ENCODE results near the gene PDZD7.

PDZD7 gene

GRCh38 chr10:101029520-101030295 lies 1.2 kb downstream of the PDZD7 start:
- no peak for TF ChIP-seq CTCF (IDR thresholded peaks at IDR 0.05)

GRCh38 chr10:101028446-101029337 lies 2.2 kb downstream of the PDZD7 start:
- no peak for TF ChIP-seq CTCF (IDR thresholded peaks at IDR 0.05)

- no peak for TF ChIP-seq CTCF (IDR thresholded peaks at IDR 0.05)
Observed at GRCh38 chr10:101027106-101027720, 3.7 kb downstream of the PDZD7 start.

- TF ChIP-seq CTCF (IDR thresholded peaks at IDR 0.05): no peak
Observed at GRCh38 chr10:101022967-101023705, 7.8 kb downstream of the PDZD7 start.

GRCh38 chr10:101021692-101022251 lies 9.2 kb downstream of the PDZD7 start:
- TF ChIP-seq CTCF (IDR thresholded peaks at IDR 0.05): no peak

- TF ChIP-seq CTCF (IDR thresholded peaks at IDR 0.05): no peak
Observed at GRCh38 chr10:101021239-101021638, 9.7 kb downstream of the PDZD7 start.
